HFFc6 (cell line): Measurements from ENCODE around the gene DNTT. TPM values are rescaled to one million over a fixed set of nuclear protein-coding genes. Genes with fewer than 3 reads are reported as not detected.

Source experiments
- DNase-seq: peaks from one replicate; pipeline ENCODE4 v3.0.0-alpha.2; 2018
- H3K27ac Mint-ChIP-seq: 2 replicates; pipeline ENCODE4 v1.8.0; 2020; ENCODE audit warnings: mild to moderate bottlenecking, mixed read lengths
- H3K27me3 Mint-ChIP-seq: 2 replicates; pipeline ENCODE4 v1.8.0; 2021; ENCODE audit warnings: mild to moderate bottlenecking, moderate library complexity, mixed read lengths; ENCODE audit not compliant: insufficient read depth
- H3K36me3 Mint-ChIP-seq: 2 replicates; pipeline ENCODE4 v1.8.0; 2021; ENCODE audit warnings: low read depth, mixed read lengths
- H3K4me1 Mint-ChIP-seq: 2 replicates; pipeline ENCODE4 v1.8.0; 2020; ENCODE audit warnings: low read depth, mixed read lengths
- H3K4me3 Mint-ChIP-seq: 2 replicates; pipeline ENCODE4 v1.8.0; 2020; ENCODE audit warnings: mild to moderate bottlenecking, moderate library complexity, mixed read lengths
- H3K9me3 Mint-ChIP-seq: 2 replicates; pipeline ENCODE4 v1.8.0; 2020; ENCODE audit warnings: mild to moderate bottlenecking, mixed read lengths
- CTCF ChIP-seq: fragments of 200-600 bp; sonication (generic); IDR thresholded peaks from 2 replicates; pipeline ENCODE4 v1.5.0; 2021; ENCODE audit warnings: antibody characterized with exemption, mild to moderate bottlenecking
- total RNA-seq, 6 experiments: library from RNA; stranded (reverse); fragmentation: NEBNext Ultra II Directional; extraction: Animal tissue kit (Norgen Biotek cat#: 25700); gene quantifications; 2 replicates in 1 of 6; 3 replicates in 5 of 6; pipeline ENCODE4 v1.2.3, GENCODE V29; 2021

Gene DNTT
- total RNA-seq, 6 experiments from 2014 or later = not detected

GRCh38 chr10:96369890-96370583, 65.8 kb downstream of the DNTT start:
- Mint-ChIP-seq H3K36me3 (no peaks in the 10 kb centered on the region), H3K27me3 (peaks cover 12% of the 10 kb centered on the region), H3K4me1 (peaks cover 23% of the 10 kb centered on the region), H3K27ac (no peak overlapping the region), H3K9me3 (no peaks in the 10 kb centered on the region), H3K4me3 (no peak overlapping the region)
- no peak for TF ChIP-seq CTCF
- no peak for DNase-seq

- peak; percentile 94 for TF ChIP-seq CTCF
- no peaks in the 10 kb centered on the region for H3K9me3 Mint-ChIP-seq
- peaks cover 12% of the 10 kb centered on the region for H3K27me3 Mint-ChIP-seq
- H3K36me3 Mint-ChIP-seq = no peaks in the 10 kb centered on the region
- no peak overlapping the region for H3K27ac Mint-ChIP-seq
- H3K4me3 Mint-ChIP-seq = no peak overlapping the region
- DNase-seq = peak; percentile 23
- peaks cover 28% of the 10 kb centered on the region for H3K4me1 Mint-ChIP-seq
Measured at GRCh38 chr10:96370584-96371157, 66.4 kb downstream of the DNTT start.

- peaks cover 12% of the 10 kb centered on the region for H3K27me3 Mint-ChIP-seq
- no peak overlapping the region for H3K4me3 Mint-ChIP-seq
- no peak for TF ChIP-seq CTCF
- H3K4me1 Mint-ChIP-seq = peaks cover 25% of the 10 kb centered on the region
- DNase-seq = no peak
- no peak overlapping the region for H3K27ac Mint-ChIP-seq
- H3K36me3 Mint-ChIP-seq = no peaks in the 10 kb centered on the region
- H3K9me3 Mint-ChIP-seq = no peaks in the 10 kb centered on the region
Measured at GRCh38 chr10:96371356-96371755, 67.1 kb downstream of the DNTT start.

DNA sequence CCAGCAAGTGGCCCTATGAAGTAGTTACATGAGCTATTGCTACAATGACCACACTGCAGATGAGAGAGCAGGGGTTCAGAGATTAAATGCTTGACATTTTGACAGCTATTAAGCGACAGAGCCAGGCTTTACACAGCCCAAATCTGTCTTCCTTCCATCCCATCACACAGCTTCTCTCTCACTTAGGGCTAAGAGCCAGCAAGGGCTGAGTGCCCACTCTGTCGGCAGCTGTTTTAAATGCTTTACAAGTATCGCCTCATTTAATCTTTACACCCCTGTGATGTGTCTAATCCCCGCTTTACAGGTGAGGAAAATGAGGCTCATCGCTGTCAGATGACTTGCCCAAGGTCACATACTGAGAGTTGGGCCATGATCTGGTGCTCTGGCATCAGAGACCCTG, 69.8 kb downstream of the DNTT start:
- no peak overlapping the region for H3K27ac Mint-ChIP-seq
- peaks cover 29% of the 10 kb centered on the region for H3K4me1 Mint-ChIP-seq
- H3K27me3 Mint-ChIP-seq = peaks cover 8% of the 10 kb centered on the region
- no peak for TF ChIP-seq CTCF
- no peak for DNase-seq
- peak overlapping the region; percentile 49; the same call in 1 of the 2 replicates for H3K4me3 Mint-ChIP-seq
- no peaks in the 10 kb centered on the region for H3K36me3 Mint-ChIP-seq
- H3K9me3 Mint-ChIP-seq = no peaks in the 10 kb centered on the region

GRCh38 chr10:96374639-96374984, 70.4 kb downstream of the DNTT start:
- no peak for DNase-seq
- TF ChIP-seq CTCF = no peak
- no peak overlapping the region for H3K27ac Mint-ChIP-seq
- H3K9me3 Mint-ChIP-seq = no peaks in the 10 kb centered on the region
- no peaks in the 10 kb centered on the region for H3K36me3 Mint-ChIP-seq
- peaks cover 29% of the 10 kb centered on the region for H3K4me1 Mint-ChIP-seq
- H3K27me3 Mint-ChIP-seq = peaks cover 8% of the 10 kb centered on the region
- peak overlapping the region; percentile 83 for H3K4me3 Mint-ChIP-seq
